SU-DHL-6 (cell line): ENCODE data around the gene SMURF1.

ENCODE experiments used
- H2AFZ ChIP-seq: fragments of 200-600 bp; sonication (generic); 2 replicates; pipeline ENCODE4 v1.6.1; 2014; ENCODE audit warnings: low read depth, mild to moderate bottlenecking, moderate library complexity, mixed read lengths, antibody characterized with exemption, low read length; ENCODE audit not compliant: severe bottlenecking
- H3F3A ChIP-seq: fragments of 200-600 bp; shearing (Covaris generic); 2 replicates; pipeline ENCODE4 v1.6.0; 2016; ENCODE audit warnings: antibody characterized with exemption, mild to moderate bottlenecking; ENCODE audit not compliant: insufficient read depth
- H3K27ac ChIP-seq: fragments of 200-600 bp; sonication (generic); 2 replicates; pipeline ENCODE4 v1.5.1; 2016; ENCODE audit warnings: low read depth, mild to moderate bottlenecking, low read length, moderate library complexity, mixed read lengths
- H3K27me3 ChIP-seq: fragments of 200-600 bp; sonication (generic), shearing (Covaris generic); 2 replicates; pipeline ENCODE4 v1.6.0; 2014; ENCODE audit warnings: mild to moderate bottlenecking, low read length
- H3K36me3 ChIP-seq: fragments of 200-600 bp; sonication (generic); 2 replicates; pipeline ENCODE4 v1.6.1; 2014; ENCODE audit warnings: mild to moderate bottlenecking, low read length, mixed read lengths
- H3K4me2 ChIP-seq: fragments of 300-600, 200-600 bp; shearing (Covaris generic), sonication (generic); 2 replicates; pipeline ENCODE4 v1.6.0; 2014; ENCODE audit warnings: low read length, low read depth, mild to moderate bottlenecking; ENCODE audit not compliant: poor library complexity, severe bottlenecking
- H3K4me3 ChIP-seq: fragments of 200-600 bp; sonication (generic); 2 replicates; pipeline ENCODE4 v1.5.1; 2014; ENCODE audit warnings: antibody characterized with exemption, low read length, mild to moderate bottlenecking, mixed read lengths; ENCODE audit not compliant: insufficient read depth, poor library complexity, severe bottlenecking
- H3K79me2 ChIP-seq: fragments of 200-600 bp; sonication (generic); 2 replicates; pipeline ENCODE4 v1.6.1; 2014; ENCODE audit warnings: mild to moderate bottlenecking, low read length, moderate library complexity; ENCODE audit not compliant: insufficient read depth
- H3K9ac ChIP-seq: fragments of 200-600 bp; sonication (generic); 2 replicates; pipeline ENCODE4 v1.7.0; 2014; ENCODE audit warnings: mild to moderate bottlenecking, low read length
- H3K9me2 ChIP-seq: fragments of 200-600 bp; sonication (generic); replicated peaks from 2 replicates; pipeline ENCODE4 v1.6.1; 2014; ENCODE audit warnings: low read length; ENCODE audit not compliant: insufficient read depth
- H3K9me3 ChIP-seq: fragments of 200-600 bp; sonication (generic); 2 replicates; pipeline ENCODE4 v1.6.1; 2014; ENCODE audit warnings: low read length, mixed read lengths; ENCODE audit not compliant: insufficient read depth
- H4K20me1 ChIP-seq: fragments of 200-600 bp; sonication (generic); 2 replicates; pipeline ENCODE4 v1.6.1; 2014; ENCODE audit warnings: low read depth, mild to moderate bottlenecking, antibody characterized with exemption, low read length, moderate library complexity, mixed read lengths
- EZH2phosphoT487 ChIP-seq: fragments of 200-600 bp; sonication (generic), shearing (Covaris generic); conservative IDR thresholded peaks from 2 replicates; pipeline ENCODE4 v1.6.1; 2018; ENCODE audit warnings: mild to moderate bottlenecking, antibody characterized with exemption, low read length, moderate library complexity, mixed read lengths
- TF ChIP-seq, protein P1 (sequence below): fragments of 200-600 bp; sonication (generic); IDR thresholded peaks from one replicate; pipeline ENCODE4 v1.5.1; 2017; ENCODE audit warnings: antibody characterized with exemption, mild to moderate bottlenecking, low read length, moderate library complexity; ENCODE audit not compliant: insufficient read depth, poor library complexity, severe bottlenecking

Gene SMURF1

DNA sequence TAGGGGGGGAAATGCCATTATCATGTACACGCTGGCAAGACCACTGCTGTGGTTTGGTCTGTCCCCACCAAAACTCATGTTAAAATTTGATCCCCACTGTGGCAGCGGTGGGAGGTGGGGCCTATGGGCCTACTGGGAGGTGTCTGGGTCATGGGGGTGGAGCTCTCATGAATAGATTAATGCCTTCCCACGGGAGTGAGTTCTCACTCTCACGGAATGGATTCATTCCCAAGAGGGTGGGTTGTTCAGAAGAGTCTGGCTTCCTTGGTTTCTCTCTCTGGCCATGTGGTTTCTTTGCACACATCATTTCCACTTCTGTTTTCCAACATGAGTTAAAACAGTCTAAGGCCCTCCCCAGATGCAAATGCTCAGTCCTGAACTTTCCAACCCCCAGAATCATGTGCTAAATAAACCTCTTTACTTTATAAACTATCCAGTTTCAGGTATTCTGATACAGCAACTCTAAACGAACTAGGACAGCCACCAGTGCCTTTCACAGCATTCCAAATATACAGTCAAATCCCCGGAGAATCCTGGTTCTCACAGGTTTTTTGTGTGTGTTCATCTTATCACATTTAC lies 44.3 kb downstream of the SMURF1 start:
- H2AFZ ChIP-seq, result no peak overlapping the region
- no peaks in the 10 kb centered on the region for H3K27me3 ChIP-seq
- H3F3A ChIP-seq, result peaks cover 3% of the 10 kb centered on the region; the same call in 1 of the 2 replicates
- no peak overlapping the region for H3K9ac ChIP-seq
- peaks cover 2% of the 10 kb centered on the region; the same call in 1 of the 2 replicates for H4K20me1 ChIP-seq
- no peaks in the 10 kb centered on the region for H3K9me2 ChIP-seq
- H3K79me2 ChIP-seq, result peaks cover 92% of the 10 kb centered on the region
- no peak overlapping the region for H3K4me2 ChIP-seq
- peaks cover 15% of the 10 kb centered on the region; the same call in 1 of the 2 replicates for H3K9me3 ChIP-seq
- H3K4me3 ChIP-seq, result no peak overlapping the region
- H3K27ac ChIP-seq, result no peak overlapping the region
- TF ChIP-seq, protein P1, sequence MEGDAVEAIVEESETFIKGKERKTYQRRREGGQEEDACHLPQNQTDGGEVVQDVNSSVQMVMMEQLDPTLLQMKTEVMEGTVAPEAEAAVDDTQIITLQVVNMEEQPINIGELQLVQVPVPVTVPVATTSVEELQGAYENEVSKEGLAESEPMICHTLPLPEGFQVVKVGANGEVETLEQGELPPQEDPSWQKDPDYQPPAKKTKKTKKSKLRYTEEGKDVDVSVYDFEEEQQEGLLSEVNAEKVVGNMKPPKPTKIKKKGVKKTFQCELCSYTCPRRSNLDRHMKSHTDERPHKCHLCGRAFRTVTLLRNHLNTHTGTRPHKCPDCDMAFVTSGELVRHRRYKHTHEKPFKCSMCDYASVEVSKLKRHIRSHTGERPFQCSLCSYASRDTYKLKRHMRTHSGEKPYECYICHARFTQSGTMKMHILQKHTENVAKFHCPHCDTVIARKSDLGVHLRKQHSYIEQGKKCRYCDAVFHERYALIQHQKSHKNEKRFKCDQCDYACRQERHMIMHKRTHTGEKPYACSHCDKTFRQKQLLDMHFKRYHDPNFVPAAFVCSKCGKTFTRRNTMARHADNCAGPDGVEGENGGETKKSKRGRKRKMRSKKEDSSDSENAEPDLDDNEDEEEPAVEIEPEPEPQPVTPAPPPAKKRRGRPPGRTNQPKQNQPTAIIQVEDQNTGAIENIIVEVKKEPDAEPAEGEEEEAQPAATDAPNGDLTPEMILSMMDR, result no peak
- TF ChIP-seq EZH2phosphoT487, result no peak
- 0 out of 2 replicates have a peak, but pooled peaks cover 12% of the 10 kb centered on the region for H3K36me3 ChIP-seq

DNA sequence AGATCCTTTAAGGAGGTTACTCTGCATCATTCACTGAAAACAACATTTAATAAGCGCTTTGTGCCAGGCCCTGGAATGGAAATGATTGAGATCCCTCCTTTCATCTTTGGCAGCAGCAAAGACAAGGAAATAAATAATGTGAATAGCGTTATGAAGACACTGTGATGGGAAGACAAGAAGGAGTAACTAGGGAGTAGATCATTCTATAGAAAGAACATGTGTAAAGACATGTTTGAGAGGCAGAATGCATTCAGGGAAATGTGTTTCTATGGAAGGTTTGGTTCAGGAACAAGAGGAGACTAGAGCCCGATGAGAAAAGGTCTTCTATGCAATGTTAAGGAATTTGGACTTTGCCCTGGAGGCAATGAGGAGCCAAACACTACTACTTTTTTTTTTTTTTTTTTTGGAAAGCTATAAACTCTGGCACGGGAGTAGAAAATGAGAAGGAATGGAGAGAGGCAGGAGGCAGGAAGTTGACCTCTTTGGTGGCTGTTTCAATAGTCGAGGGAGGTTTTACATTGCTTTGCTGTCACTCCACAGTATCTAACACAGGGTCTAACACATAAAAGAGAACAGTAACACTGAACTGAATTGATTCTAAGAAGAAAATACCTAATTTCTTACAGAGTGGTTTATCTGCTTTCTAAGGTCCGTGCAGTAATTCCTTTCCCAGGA lies 44.9 kb downstream of the SMURF1 start:
- no peak for TF ChIP-seq EZH2phosphoT487
- TF ChIP-seq, protein P1, result no peak
- Histone ChIP-seq H3K4me3 (no peak overlapping the region), H3F3A (peaks cover 3% of the 10 kb centered on the region; the same call in 1 of the 2 replicates), H3K79me2 (peaks cover 92% of the 10 kb centered on the region), H3K27me3 (no peaks in the 10 kb centered on the region), H4K20me1 (peaks cover 7% of the 10 kb centered on the region), H3K4me2 (no peak overlapping the region), H2AFZ (no peak overlapping the region), H3K9ac (no peak overlapping the region), H3K9me2 (no peaks in the 10 kb centered on the region), H3K9me3 (peaks cover 15% of the 10 kb centered on the region; the same call in 1 of the 2 replicates), H3K27ac (no peak overlapping the region), H3K36me3 (0 out of 2 replicates have a peak, but pooled peaks cover 12% of the 10 kb centered on the region)

DNA sequence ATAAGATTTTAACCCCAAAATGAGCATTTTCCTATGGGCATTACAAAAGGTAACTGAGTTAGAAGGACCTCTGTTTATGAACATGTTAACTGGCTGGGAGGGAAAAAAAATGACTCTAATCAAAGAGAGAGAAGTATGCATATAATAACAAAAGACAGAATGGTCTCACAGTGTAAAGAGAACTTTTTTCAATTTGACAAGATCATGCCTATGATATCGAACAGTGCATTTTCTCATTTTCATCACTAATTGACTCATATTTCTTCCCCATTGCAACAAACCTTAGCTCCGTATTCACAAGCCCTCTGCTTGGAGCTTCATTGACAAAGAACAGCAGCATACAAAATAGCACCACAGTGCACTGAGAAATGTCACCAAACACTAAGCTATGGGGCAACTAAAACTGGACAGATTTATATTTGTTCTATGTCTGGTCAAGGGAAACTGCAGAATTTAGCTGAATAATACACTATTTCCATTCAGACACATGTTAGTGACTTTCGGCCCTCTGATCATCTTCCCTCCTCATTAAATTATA lies 45.6 kb downstream of the SMURF1 start:
- 0 out of 2 replicates have a peak, but pooled peaks cover 12% of the 10 kb centered on the region for H3K36me3 ChIP-seq
- H3K9ac ChIP-seq, result no peak overlapping the region
- no peak overlapping the region for H2AFZ ChIP-seq
- no peaks in the 10 kb centered on the region for H3K27me3 ChIP-seq
- H3K9me3 ChIP-seq, result peaks cover 15% of the 10 kb centered on the region; the same call in 1 of the 2 replicates
- H3K4me3 ChIP-seq, result no peak overlapping the region
- H3K4me2 ChIP-seq, result no peak overlapping the region
- H4K20me1 ChIP-seq, result peaks cover 13% of the 10 kb centered on the region
- TF ChIP-seq EZH2phosphoT487, result no peak
- TF ChIP-seq, protein P1, result no peak
- no peak overlapping the region for H3K27ac ChIP-seq
- no peaks in the 10 kb centered on the region for H3K9me2 ChIP-seq
- H3K79me2 ChIP-seq, result peaks cover 92% of the 10 kb centered on the region
- peaks cover 3% of the 10 kb centered on the region; the same call in 1 of the 2 replicates for H3F3A ChIP-seq
